SU-DHL-6 (cell line): ENCODE data around the gene VPS13D.

Source experiments
- CTCF ChIP-seq: fragments of 200-600 bp; sonication (generic); IDR thresholded peaks from one replicate; pipeline ENCODE4 v1.5.1; 2017; ENCODE audit warnings: antibody characterized with exemption, mild to moderate bottlenecking, low read length, moderate library complexity; ENCODE audit not compliant: insufficient read depth, poor library complexity, severe bottlenecking
- EZH2phosphoT487 ChIP-seq: fragments of 200-600 bp; sonication (generic), shearing (Covaris generic); conservative IDR thresholded peaks from 2 replicates; pipeline ENCODE4 v1.6.1; 2018; ENCODE audit warnings: mild to moderate bottlenecking, antibody characterized with exemption, low read length, moderate library complexity, mixed read lengths

- TF ChIP-seq EZH2phosphoT487 (no peak), CTCF (no peak)
Observed at GRCh38 chr1:12465126-12465525, 235.3 kb downstream of the VPS13D start.
